Brain pericyte (primary cell): Measurements from ENCODE around the gene NCL.
"Not testable (repeated sequence)": the region's sequence is repeated elsewhere in the genome, so short reads cannot be mapped to it uniquely, and the experiment has no call there.

Experiments
- DNase-seq: peaks from one replicate; pipeline ENCODE4 v3.0.0-alpha.2; 2012; ENCODE audit warnings: low read depth, low spot score

Gene NCL

DNA sequence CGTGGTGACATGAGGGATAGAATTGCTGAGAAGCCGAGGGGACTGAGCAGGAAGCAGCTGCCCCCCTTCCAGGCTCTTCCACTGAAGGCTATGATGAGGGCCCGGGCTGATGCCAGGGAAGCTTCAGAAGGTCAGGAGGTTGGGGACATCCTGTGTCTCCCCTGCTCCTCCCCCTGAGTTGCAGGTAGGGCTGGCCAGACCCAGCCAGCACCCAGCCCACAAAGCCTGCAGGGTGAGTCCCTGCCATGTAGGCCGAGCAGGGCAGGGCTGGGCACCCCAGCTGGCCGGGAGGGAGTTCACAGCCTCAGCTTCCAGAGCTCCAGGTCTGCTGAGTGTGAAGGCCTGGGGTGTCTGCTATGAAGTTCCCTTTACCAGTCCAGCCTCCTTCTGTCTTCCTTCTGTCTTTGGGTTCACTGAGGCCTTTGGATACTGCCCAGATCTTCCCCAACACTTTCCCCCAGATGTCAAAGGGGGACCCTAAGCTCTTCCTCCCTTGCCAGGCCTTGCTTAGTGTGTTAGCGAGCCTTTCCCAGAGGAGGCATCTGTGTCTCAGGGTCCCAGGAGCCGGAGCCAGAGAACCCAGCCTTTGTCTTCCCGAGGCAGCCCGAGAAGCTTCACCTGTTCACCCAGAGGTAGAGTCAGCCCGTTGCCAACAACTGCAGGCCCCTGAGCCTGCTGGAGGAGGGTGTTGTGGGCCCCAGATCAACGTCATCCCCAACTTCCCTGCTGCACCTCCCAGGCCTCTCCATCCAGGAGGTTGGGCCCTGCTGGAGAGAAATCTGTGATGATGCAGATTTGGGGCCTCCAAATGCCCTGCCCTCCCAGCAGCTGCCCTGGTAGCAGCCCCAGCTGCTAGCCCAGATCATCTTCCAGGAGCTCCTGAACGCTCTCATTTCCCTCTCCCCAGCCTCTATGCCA is 3.6 kb upstream of the NCL start:
- no peak for DNase-seq

- DNase-seq, result no peak
Observed at GRCh38 chr2:231467016-231467545, 2.8 kb upstream of the NCL start.

DNA sequence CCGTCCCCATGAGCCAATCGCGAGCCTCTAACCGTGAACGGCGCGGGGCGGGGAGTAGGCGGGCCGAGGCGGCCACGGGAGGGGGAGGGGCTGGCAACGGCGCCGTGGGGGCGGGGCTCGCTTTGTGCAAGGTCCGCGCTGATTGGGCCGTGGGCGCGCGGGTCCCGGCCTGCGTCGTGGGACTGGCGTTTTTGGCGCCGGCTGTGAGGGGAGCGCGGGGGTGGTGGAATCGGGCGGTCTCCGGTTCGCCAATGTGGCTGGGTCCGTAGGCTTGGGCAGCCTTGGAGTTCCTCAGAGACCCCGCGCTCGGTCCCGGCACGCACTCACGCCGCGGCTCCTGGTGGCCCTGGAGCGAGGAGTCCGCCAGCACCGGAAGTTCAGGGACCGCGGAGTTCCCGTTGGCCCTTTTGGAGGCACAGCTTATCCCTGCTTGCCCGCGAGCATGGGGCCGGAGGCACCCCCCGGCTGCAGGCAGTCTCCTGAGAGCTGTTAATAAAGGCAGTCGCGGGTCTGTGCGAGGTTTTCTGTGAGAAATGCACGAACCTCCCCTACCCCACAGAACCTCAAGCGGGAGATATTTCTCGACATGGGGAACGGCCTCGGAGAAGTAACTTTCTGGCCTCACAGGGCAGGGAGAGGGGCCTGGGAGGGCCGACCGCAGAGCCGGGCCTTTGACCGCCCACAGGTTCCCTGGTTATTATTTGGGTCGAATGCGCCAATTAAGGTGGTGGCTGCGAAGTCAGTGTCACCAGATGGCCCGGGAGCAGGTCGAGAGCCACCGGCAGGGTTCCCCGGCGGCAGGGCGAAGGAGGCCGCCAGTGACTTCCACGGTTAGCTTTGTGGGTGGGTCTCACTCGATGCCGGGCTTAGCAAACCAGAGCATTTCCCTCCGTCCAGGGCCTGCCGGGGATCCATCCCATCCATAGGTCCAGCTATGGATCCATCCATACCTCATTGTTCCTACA is 574 bp upstream of the NCL start:
- no peak for DNase-seq

DNA sequence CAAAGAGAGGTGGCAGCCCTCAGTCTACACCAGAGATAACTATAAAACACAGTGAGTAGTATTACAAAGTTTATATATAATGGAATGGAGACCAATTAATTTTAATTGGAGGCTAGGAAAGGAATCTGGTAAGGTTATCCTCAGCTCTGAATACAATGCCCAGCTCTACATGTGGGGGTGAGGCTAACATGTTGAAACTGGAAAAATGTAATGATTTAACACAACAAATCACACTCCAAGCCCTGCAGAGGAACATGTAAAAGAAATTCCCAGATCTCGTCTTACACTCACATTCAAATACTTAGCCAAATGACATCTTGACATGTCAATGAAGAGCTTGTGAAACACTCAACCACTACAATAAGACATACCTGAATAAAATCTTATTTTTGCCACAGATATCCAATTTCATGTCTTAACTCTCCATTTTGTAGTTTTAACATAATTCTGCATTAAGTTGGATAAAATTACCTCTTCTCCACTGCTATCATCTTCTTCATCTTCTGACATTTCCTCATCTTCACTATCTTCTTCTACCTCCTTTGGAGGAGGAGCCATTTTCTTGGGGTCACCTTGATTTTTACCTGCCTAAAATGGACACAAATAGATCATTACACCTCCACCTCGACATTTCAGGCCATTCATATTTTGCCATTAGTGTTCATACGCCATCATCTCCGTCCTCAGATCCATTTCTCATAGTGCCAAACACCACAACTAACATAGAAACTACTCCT is 1.4 kb downstream of the NCL start:
- DNase-seq, result no peak

- no peak for DNase-seq
Observed at GRCh38 chr2:231461516-231461971, 2.7 kb downstream of the NCL start.

- not testable (repeated sequence) for DNase-seq
Observed at GRCh38 chr2:231460841-231461240, 3.4 kb downstream of the NCL start.

- no peak for DNase-seq
Observed at GRCh38 chr2:231460073-231460835, 4.0 kb downstream of the NCL start.

- DNase-seq, result no peak
Observed at GRCh38 chr2:231458368-231458767, 5.9 kb downstream of the NCL start.

DNA sequence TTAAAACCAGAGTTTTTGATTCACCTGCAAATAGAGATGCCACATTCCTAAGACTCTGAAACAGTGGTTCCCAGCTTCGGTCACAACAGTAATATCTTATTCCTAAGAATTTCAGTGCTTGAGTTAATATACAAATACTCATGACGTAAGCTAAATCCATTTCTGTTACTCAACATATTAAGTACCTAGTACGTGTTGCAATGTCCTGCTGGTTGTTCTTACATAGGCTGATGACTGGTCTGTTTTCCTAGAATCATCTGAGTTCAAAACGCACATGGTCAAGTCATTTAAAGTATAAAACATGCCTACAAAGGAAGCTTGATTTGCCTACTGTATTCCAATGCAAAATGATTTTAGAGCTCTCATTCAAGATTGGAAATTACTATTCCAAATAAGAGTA is 7.2 kb downstream of the NCL start:
- no peak for DNase-seq

GRCh38 chr2:231456295-231457004 is 7.8 kb downstream of the NCL start:
- DNase-seq, result no peak

- no peak for DNase-seq
Observed at GRCh38 chr2:231455890-231456289, 8.4 kb downstream of the NCL start.

DNA sequence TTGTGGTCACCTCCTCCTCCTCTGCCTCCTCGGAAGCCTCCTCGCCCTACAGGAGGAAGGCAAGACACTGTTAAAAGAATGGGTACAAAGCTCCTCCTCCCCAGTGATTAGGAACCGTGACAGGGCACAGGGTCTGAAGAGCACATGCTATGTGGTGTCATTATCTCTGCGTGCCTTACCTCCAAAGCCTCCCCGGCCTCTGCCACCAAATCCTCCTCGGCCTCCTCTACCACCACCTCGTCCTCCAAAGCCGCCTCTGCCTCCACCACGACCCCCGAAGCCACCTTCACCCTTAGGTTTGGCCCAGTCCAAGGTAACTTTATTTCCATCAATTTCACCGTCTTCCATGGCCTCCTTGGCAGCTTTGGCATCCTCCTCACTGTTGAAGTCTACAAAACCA is 9.1 kb downstream of the NCL start:
- no peak for DNase-seq

GRCh38 chr2:231454361-231454791 is 9.9 kb downstream of the NCL start:
- DNase-seq, result no peak

- DNase-seq, result no peak
Observed at GRCh38 chr2:231452799-231453508, 11.3 kb downstream of the NCL start.

- DNase-seq, result no peak
Observed at GRCh38 chr2:231450548-231450989, 13.7 kb downstream of the NCL start.

DNA sequence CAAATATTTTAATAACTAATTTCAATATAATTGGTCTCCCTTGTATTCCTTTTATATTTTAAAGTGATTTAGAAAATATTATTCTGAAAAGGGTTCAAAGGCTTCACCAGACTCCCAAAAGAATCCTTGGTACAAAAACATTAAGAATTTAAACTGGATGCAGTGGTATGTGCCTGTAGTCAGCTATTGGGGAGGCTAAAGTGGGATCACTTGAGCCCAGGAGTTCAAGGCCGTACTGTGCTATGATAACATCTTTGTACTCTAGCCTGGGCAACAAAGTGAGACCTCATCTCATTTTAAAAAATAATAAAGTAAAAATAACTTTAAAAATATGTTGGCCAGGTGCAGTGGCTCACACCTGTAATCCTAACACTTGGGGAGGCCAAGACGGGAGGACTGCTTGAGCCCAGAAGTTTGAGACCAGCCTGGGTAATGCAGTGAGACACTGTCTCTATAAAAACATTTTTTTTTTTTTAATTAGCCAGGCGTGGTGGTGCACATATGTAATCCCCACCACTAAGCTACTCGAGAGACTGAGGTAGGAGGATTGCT is 14.7 kb downstream of the NCL start:
- DNase-seq, result no peak

DNA sequence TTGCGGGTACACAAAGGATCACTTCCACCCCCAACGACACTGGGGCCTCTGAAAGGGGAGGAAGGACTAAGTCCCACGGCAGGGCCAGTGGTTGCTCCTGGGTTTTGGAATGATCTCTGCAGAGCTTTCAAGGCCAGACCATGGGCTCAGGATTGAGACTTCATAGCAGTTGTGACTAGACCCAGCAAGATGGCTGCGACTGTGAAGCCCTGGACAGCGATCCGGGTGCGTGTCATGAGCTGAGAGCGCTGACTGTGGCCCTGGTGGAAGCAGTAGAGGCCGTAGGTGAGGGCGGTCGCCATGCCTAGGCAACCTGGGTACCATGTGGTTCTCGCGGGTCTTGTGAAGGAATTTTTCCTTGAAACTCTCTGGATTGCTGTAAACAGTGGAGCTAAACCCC is 27.3 kb downstream of the NCL start:
- no peak for DNase-seq

- no peak for DNase-seq
Observed at GRCh38 chr2:231433990-231434389, 30.3 kb downstream of the NCL start.

DNA sequence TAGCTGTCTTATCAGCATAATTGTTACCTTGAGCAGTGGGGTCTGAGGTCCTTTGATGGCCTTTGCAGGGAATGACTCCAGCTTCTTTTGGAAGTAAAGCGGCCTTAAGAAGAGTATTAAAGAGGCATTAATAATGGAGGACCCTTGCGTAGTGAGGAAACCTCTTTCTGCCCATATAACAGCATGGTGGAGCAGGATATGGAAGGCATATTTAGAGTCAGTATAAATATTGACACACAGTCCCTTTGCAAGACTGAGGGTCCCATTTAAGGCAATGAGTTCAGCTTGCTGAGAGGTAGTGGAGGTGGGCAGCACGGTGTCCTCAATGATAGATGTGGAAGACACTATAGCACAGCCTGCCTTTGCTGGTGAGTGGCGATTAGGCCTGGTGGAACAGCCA is 32.7 kb downstream of the NCL start:
- no peak for DNase-seq
